Subcutaneous adipose tissue (tissue), 4 donors: ENCODE results near the gene EYA4. TPM values are rescaled to one million over a fixed set of nuclear protein-coding genes. Genes with fewer than 3 reads are reported as not detected.

Source experiments
- CTCF ChIP-seq: fragments of 450-650 bp; IDR thresholded peaks from one replicate; pipeline ENCODE4 v1.5.1; 2016; ENCODE audit warnings: low read depth, mild to moderate bottlenecking, control low read depth, antibody characterized with exemption, moderate library complexity
- total RNA-seq, 4 donors: library from RNA; depleted of rRNA; stranded (reverse); fragments of >200 nt; gene quantifications; one replicate each; pipeline ENCODE4 v1.1.0, GENCODE V29; 2016

Gene EYA4
- total RNA-seq, 4 donors from 2014 or later: 1.5 to 7.7 (median 1.7) TPM

DNA sequence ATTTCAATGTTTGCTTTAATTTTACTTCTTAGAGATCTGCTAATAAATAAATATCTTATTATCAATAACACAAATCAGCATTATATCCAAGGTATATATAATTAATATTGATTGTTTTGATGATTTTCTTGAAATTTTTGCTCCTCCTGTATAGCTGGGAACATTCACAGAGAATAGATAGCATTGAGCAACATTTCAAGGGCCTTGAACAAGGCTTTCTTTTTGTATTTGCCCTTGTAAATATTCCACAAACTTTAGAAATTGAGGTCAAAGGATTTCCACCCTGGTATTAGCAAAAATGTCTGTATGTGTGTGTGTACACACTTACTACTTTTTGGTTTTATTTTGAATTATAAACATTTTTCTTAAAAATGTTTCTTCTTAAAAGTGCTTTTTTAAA is 205.6 kb downstream of the EYA4 start:
- TF ChIP-seq CTCF: no peak

GRCh38 chr6:133447924-133448323 is 206.8 kb downstream of the EYA4 start:
- TF ChIP-seq CTCF: no peak

- no peak for TF ChIP-seq CTCF
These were observed 215.3 kb downstream of the EYA4 start for GRCh38 chr6:133456439-133456838.

- no peak for TF ChIP-seq CTCF
These were observed 215.8 kb downstream of the EYA4 start for GRCh38 chr6:133456944-133457343.

- no peak for TF ChIP-seq CTCF
These were observed 218.9 kb downstream of the EYA4 start for GRCh38 chr6:133460101-133460500.

GRCh38 chr6:133463790-133464189 is 222.6 kb downstream of the EYA4 start:
- no peak for TF ChIP-seq CTCF

GRCh38 chr6:133466680-133467079 is 225.5 kb downstream of the EYA4 start:
- no peak for TF ChIP-seq CTCF
